Bone marrow (tissue), 2 donors: ENCODE measurements around the gene HAUS2.
"Not testable (repeated sequence)": the region's sequence is repeated elsewhere in the genome, so short reads cannot be mapped to it uniquely, and the experiment has no call there.

Source experiments
- DNase-seq, 2 donors: peaks; one replicate each; lab custom pipeline; 2025; lab: John Stamatoyannopoulos, UW

HAUS2 gene

GRCh38 chr15:42575188-42576039, 26.8 kb downstream of the HAUS2 start, which contains the start of gene STARD9:
TSS of gene STARD9 (plus strand) at chr15:42575606. CDS start at chr15:42575716, 110 bp downstream.
- DNase-seq: peak; percentile 83 to 94

- DNase-seq: peak in 1 of 2 donors; percentile 14
Measured at GRCh38 chr15:42576040-42576594, 27.5 kb downstream of the HAUS2 start.

- DNase-seq: no peak
Measured at GRCh38 chr15:42576776-42577175, 28.1 kb downstream of the HAUS2 start.

GRCh38 chr15:42577514-42578031, 28.9 kb downstream of the HAUS2 start:
- DNase-seq: no peak

- no peak for DNase-seq
Measured at GRCh38 chr15:42578984-42579537, 30.4 kb downstream of the HAUS2 start.

GRCh38 chr15:42581272-42581730, 32.7 kb downstream of the HAUS2 start:
- DNase-seq: peak; percentile 41 to 86

- no peak for DNase-seq
Measured at GRCh38 chr15:42582569-42583375, 34.1 kb downstream of the HAUS2 start.

GRCh38 chr15:42584031-42584765, 35.6 kb downstream of the HAUS2 start:
- no peak for DNase-seq

GRCh38 chr15:42590619-42591237, 42.1 kb downstream of the HAUS2 start:
- DNase-seq: no peak

GRCh38 chr15:42591238-42591934, 42.7 kb downstream of the HAUS2 start:
- DNase-seq: peak in 1 of 2 donors; percentile 12

- DNase-seq: no peak
Measured at GRCh38 chr15:42592716-42593115, 44.1 kb downstream of the HAUS2 start.

- DNase-seq: no peak
Measured at GRCh38 chr15:42593143-42593542, 44.5 kb downstream of the HAUS2 start.

GRCh38 chr15:42594095-42594494, 45.5 kb downstream of the HAUS2 start:
- no peak for DNase-seq

GRCh38 chr15:42595626-42596240, 47.1 kb downstream of the HAUS2 start:
- no peak for DNase-seq

GRCh38 chr15:42601316-42601715, 52.7 kb downstream of the HAUS2 start:
- DNase-seq: not testable (repeated sequence)

GRCh38 chr15:42602501-42602900, 53.9 kb downstream of the HAUS2 start:
- DNase-seq: no peak

GRCh38 chr15:42603978-42604377, 55.3 kb downstream of the HAUS2 start:
- no peak for DNase-seq

- DNase-seq: peak in 1 of 2 donors; percentile 64
Measured at GRCh38 chr15:42604894-42605744, 56.5 kb downstream of the HAUS2 start.

GRCh38 chr15:42605796-42606195, 57.2 kb downstream of the HAUS2 start:
- DNase-seq: no peak
